Measurements from ENCODE around the gene SLC1A7.

Gene SLC1A7

DNA sequence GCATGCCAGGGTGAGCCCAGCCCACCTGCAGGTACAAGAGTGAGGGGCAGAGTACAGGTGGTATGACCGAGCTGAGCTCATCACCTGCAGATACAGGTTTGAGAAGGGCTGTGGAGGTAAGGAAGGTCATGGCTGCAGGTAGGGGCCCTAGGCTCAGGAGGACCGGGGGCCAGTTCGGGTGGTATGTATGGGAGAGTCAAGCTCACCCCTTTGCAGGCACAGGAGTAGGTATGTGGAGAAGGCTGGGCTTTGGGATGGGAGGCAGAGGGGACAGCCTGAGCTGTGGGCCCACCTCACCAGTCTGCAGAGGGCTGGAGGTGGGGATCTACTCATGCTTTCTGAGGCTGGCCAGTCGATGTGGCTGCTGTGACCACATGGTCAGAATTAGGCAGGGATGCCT lies 63.2 kb downstream of the SLC1A7 start:
- TF ChIP-seq, protein P1, sequence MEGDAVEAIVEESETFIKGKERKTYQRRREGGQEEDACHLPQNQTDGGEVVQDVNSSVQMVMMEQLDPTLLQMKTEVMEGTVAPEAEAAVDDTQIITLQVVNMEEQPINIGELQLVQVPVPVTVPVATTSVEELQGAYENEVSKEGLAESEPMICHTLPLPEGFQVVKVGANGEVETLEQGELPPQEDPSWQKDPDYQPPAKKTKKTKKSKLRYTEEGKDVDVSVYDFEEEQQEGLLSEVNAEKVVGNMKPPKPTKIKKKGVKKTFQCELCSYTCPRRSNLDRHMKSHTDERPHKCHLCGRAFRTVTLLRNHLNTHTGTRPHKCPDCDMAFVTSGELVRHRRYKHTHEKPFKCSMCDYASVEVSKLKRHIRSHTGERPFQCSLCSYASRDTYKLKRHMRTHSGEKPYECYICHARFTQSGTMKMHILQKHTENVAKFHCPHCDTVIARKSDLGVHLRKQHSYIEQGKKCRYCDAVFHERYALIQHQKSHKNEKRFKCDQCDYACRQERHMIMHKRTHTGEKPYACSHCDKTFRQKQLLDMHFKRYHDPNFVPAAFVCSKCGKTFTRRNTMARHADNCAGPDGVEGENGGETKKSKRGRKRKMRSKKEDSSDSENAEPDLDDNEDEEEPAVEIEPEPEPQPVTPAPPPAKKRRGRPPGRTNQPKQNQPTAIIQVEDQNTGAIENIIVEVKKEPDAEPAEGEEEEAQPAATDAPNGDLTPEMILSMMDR (conservative IDR thresholded peaks at IDR 0.05; ENCODE audit: control insufficient read depth, insufficient read depth, low read depth, low read length), result no peak
- no peak for DNase-seq (ENCODE audit: low read depth)
- H3K4me3 ChIP-seq (ENCODE audit: control insufficient read depth, low read depth, low read length), result no peak overlapping the region

DNA sequence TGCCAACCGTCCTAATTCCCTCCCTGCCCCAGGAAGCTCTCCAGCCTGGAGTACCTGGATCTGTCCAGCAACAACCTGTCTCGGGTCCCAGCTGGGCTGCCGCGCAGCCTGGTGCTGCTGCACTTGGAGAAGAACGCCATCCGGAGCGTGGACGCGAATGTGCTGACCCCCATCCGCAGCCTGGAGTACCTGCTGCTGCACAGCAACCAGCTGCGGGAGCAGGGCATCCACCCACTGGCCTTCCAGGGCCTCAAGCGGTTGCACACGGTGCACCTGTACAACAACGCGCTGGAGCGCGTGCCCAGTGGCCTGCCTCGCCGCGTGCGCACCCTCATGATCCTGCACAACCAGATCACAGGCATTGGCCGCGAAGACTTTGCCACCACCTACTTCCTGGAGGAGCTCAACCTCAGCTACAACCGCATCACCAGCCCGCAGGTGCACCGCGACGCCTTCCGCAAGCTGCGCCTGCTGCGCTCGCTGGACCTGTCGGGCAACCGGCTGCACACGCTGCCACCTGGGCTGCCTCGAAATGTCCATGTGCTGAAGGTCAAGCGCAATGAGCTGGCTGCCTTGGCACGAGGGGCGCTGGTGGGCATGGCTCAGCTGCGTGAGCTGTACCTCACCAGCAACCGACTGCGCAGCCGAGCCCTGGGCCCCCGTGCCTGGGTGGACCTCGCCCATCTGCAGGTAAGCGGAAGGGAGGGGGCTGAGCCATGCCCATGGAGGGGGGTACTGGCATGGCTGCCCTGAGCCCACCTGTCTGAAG lies 63.9 kb downstream of the SLC1A7 start:
- TF ChIP-seq, protein P1 (conservative IDR thresholded peaks at IDR 0.05; ENCODE audit: control insufficient read depth, insufficient read depth, low read depth, low read length), result no peak

DNA sequence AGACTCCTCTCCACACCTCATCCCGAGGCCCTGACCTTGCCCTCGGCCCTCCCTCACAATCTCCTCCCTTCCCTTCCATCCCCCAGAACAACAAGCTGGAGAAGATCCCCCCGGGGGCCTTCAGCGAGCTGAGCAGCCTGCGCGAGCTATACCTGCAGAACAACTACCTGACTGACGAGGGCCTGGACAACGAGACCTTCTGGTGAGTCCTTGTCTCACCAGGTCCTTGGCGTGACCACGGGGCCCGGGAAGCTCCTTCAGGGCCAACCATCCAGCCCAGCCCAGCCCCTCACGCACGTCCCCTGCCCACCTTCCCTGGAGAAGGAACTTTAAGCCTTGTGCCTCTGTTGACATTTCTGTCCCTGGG lies 64.9 kb downstream of the SLC1A7 start:
- no peak overlapping the region for H3K4me3 ChIP-seq (ENCODE audit: control insufficient read depth, low read depth, low read length)
- TF ChIP-seq, protein P1 (conservative IDR thresholded peaks at IDR 0.05; ENCODE audit: control insufficient read depth, insufficient read depth, low read depth, low read length), result no peak
- DNase-seq (ENCODE audit: low read depth), result no peak

More for the DNA sequence above, 63.9 kb downstream of the SLC1A7 start:
- no peak for DNase-seq (ENCODE audit: low read depth)
- no peak overlapping the region for H3K4me3 ChIP-seq (ENCODE audit: control insufficient read depth, low read depth, low read length)

DNA sequence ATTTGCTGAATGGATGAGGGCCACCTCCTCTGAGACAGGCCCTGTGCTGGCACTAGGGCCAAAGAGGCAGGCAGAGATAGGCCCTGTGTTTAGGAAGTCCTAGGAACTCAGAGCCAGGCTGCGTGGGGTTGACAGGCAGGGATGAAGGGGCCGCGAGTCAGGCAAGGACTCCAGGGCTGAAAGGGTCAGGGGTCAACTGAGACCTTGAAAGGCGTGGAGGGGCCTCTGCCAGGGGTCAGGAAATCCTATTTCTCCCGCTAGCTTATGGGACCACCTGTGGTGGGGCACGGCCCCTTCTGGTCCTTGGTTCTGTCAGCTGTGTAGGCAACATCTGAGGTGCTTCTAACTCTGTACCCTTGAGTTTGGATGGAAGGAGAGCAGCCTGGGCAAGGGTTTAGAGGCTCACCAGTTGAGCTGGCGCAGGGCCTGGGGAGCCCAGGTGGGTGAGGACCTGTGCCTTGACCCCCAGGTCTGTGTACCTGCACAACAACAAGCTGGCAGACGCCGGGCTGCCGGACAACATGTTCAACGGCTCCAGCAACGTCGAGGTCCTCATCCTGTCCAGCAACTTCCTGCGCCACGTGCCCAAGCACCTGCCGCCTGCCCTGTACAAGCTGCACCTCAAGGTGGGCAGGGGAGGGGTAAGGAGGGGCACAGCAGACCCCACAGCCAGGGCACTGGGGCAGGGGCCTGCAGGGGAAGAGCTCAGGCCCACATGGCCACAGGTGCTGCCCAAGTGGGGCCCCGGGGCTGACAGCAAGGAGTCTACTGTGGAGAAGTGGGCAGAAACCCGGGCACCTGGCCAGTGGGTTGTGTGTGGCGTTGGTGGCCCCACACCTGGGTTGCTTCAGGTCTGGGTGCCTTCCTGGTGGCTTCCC lies 65.5 kb downstream of the SLC1A7 start:
- DNase-seq (ENCODE audit: low read depth), result no peak

DNA sequence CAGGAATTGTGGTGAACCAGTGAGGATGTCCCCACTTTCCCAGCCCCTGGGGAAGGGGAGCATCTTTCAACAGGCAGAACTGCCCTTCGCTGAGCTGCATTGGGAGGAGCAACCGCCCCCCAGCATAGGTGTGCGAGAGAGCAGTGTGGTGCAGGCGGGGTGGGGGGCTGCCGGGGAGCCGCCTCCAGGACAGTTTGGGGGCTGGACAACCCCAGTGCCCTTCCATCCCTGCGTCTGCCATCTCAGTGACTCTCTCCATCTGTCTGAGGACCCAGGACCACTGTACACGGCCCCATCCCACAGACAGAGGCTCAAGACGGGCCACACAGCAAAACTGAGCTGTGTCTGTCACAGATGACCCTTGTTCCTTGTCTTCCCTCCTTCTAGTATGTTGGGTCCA lies 66.3 kb downstream of the SLC1A7 start:
- TF ChIP-seq, protein P1 (conservative IDR thresholded peaks at IDR 0.05; ENCODE audit: control insufficient read depth, insufficient read depth, low read depth, low read length), result no peak
- H3K4me3 ChIP-seq (ENCODE audit: control insufficient read depth, low read depth, low read length), result no peak overlapping the region
- DNase-seq (ENCODE audit: low read depth), result no peak

More for the DNA sequence above, 65.5 kb downstream of the SLC1A7 start:
- TF ChIP-seq, protein P1 (conservative IDR thresholded peaks at IDR 0.05; ENCODE audit: control insufficient read depth, insufficient read depth, low read depth, low read length), result no peak
- no peak overlapping the region for H3K4me3 ChIP-seq (ENCODE audit: control insufficient read depth, low read depth, low read length)

DNA sequence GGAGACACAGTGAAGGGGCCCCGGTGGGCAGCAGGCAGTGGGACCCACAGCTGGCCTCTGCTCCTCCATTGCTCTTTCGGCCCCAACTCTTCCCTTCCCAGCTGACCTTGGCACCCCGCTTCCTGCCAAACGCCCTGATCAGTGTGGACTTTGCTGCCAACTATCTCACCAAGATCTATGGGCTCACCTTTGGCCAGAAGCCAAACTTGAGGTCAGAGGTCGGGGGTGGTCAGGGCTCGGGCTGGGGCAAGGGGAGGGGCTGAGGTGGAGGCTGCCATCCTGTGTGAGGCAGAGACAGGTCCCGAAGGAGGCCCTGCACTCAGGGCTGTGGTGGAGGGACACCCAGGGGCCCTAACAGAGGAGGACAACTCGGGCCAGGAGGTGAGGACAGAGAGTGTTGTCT lies 66.7 kb downstream of the SLC1A7 start:
- H3K4me3 ChIP-seq (ENCODE audit: control insufficient read depth, low read depth, low read length), result no peak overlapping the region
- DNase-seq (ENCODE audit: low read depth), result no peak
- TF ChIP-seq, protein P1 (conservative IDR thresholded peaks at IDR 0.05; ENCODE audit: control insufficient read depth, insufficient read depth, low read depth, low read length), result no peak
